Measurements from ENCODE around the gene CHST6. TPM values are rescaled to one million over a fixed set of nuclear protein-coding genes. Genes with fewer than 3 reads are reported as not detected.

The CHST6 gene
- total RNA-seq, 1 experiment from 2014 or later, result 1.3 TPM

DNA sequence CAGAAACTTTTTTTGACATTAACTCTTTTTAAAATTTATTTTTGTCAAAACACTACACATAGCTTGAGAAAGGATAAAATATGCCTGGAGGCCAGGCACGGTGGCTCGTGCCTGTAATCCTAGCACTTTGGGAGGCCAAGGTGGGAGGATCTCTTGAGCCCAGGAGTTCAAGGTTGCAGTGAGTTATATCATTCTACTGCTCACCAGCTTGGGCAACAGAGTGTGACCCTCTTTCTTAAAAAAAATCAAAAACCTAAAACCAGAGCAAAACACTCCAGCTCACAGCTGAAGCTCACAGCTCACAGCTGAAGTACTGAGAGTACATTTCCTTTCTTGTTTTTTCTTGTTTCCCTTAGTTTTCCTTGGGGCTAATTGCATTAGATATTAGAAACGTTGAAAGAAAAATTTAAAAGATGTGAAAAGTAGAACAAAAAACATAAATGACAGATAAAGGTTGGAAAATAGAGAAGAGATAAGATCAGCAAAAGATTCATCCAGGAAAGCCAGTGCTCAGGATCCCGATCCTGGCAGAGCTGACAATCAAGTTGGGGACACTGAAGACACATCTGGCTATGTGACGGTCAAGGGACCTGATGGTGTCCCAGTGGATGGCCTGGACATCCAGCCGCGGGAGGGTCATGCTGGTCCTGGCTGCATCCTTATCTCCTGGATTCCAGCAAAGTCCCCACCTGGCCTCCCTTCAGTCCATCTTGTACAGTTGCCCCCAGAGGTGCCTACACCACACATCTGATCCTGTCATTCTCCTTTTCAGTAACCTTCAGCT, 9.8 kb downstream of the CHST6 start:
- no peaks in the 10 kb centered on the region for H3K4me1 Mint-ChIP-seq (ENCODE audit: low read depth, unreplicated experiment)
- H3K9me3 ChIP-seq, result no peaks in the 10 kb centered on the region
- TF ChIP-seq CTCF (IDR thresholded peaks at IDR 0.05; ENCODE audit: insufficient read depth in 1 of 2, low read depth in 1 of 2, low read length in 1 of 2, severe bottlenecking in 1 of 2, unreplicated experiment in 1 of 2), result no peak
- no TSS peak for BruUV-seq (replicated peaks)
- intact Hi-C loops (cut with micrococcal nuclease; ENCODE audit: unreplicated experiment), result no loop called here
- H3K4me3 ChIP-seq (ENCODE audit: low read depth, low read length), result no peak overlapping the region
- H3K36me3 Mint-ChIP-seq (ENCODE audit: insufficient read depth, unreplicated experiment), result no peaks in the 10 kb centered on the region
- ChIA-PET POLR2A (no interaction called here), CTCF (no interaction called here)
- no peak for DNase-seq
- no peak overlapping the region for H3K27ac Mint-ChIP-seq (ENCODE audit: unreplicated experiment)
- no peaks in the 10 kb centered on the region for H3K9me3 Mint-ChIP-seq (ENCODE audit: unreplicated experiment)
- H3K4me3 Mint-ChIP-seq (ENCODE audit: unreplicated experiment), result no peak overlapping the region
- no peaks in the 10 kb centered on the region for H3K27me3 ChIP-seq (replicated peaks; ENCODE audit: control insufficient read depth, insufficient read depth, low read length)
- H3K36me3 ChIP-seq (ENCODE audit: control insufficient read depth, insufficient read depth, low read length), result no peaks in the 10 kb centered on the region
- H3K4me1 ChIP-seq, result peaks cover 7% of the 10 kb centered on the region; the same call in 1 of the 2 replicates
- no peaks in the 10 kb centered on the region for H3K27me3 Mint-ChIP-seq (ENCODE audit: insufficient read depth, unreplicated experiment)

DNA sequence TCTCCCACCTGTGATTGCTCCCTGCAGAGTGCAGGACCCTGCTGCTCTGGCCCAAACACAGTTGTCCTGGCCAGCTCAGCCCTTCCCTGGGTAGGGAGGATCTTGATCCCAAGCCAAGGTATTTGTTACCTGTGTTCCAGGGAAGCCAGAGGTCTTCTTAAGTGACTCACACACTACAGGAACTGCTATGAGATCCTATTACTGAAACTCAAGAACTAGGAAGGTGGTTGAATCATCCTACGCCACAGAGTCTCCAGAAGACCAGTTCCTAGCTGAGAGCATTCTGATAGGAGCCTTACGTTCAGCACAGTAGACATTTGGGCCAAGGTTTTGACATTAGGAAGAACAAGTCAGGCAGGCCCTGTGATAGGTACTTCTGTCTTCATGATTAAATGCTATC, 12.0 kb downstream of the CHST6 start:
- H3K4me3 ChIP-seq (ENCODE audit: low read depth, low read length), result no peak overlapping the region
- Mint-ChIP-seq H3K27me3 (ENCODE audit: insufficient read depth, unreplicated experiment) (no peaks in the 10 kb centered on the region), H3K9me3 (ENCODE audit: unreplicated experiment) (no peaks in the 10 kb centered on the region), H3K27ac (ENCODE audit: unreplicated experiment) (no peak overlapping the region), H3K36me3 (ENCODE audit: insufficient read depth, unreplicated experiment) (no peaks in the 10 kb centered on the region), H3K4me3 (ENCODE audit: unreplicated experiment) (no peak overlapping the region), H3K4me1 (ENCODE audit: low read depth, unreplicated experiment) (no peaks in the 10 kb centered on the region)
- peaks cover 7% of the 10 kb centered on the region; the same call in 1 of the 2 replicates for H3K4me1 ChIP-seq
- intact Hi-C loops (cut with micrococcal nuclease; ENCODE audit: unreplicated experiment), result no loop called here
- no peak for DNase-seq
- H3K27me3 ChIP-seq (replicated peaks; ENCODE audit: control insufficient read depth, insufficient read depth, low read length), result no peaks in the 10 kb centered on the region
- H3K36me3 ChIP-seq (ENCODE audit: control insufficient read depth, insufficient read depth, low read length), result no peaks in the 10 kb centered on the region
- no peak for TF ChIP-seq CTCF (IDR thresholded peaks at IDR 0.05; ENCODE audit: insufficient read depth in 1 of 2, low read depth in 1 of 2, low read length in 1 of 2, severe bottlenecking in 1 of 2, unreplicated experiment in 1 of 2)
- BruUV-seq (replicated peaks), result no TSS peak
- CTCF ChIA-PET, result no interaction called here
- POLR2A ChIA-PET, result no interaction called here
- no peaks in the 10 kb centered on the region for H3K9me3 ChIP-seq

DNA sequence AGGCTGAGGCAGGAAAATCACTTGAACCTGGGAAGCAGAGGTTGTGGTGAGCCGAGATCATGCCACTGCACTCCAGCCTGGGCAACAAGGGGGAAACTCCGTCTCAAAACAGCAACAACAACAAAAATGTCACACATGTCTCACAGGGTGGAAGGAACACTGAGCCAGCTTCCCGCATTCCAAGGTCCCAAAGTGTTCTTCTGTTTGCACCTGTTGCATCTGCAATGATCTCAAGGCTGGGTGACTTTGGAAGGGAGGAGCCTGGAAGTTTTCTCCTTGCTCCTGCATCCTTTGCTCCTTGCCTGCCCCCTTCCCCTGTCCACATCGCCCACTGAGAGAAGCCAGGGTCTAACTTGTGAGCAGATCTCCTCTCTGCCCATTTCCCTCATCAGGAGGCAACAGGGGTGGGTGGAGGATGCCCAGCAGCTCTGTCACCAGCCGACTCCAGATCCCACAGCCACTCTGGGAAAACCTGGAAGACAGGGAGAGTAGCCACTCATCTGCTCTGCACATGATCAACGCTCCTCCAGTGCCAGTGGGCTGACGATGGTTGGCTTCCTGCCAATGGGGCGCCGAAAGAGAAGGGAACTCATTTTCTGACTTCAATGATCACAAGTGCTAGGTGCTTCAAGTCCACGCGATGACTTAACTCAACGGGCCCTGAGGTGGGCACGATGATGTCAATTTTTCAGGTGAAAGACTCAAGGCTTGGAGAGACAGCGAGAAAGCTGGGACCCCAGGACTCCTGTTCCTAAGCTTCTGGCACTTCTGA, 12.6 kb downstream of the CHST6 start:
- intact Hi-C loops (cut with micrococcal nuclease; ENCODE audit: unreplicated experiment), result no loop called here
- POLR2A ChIA-PET, result no interaction called here
- DNase-seq, result no peak
- no peaks in the 10 kb centered on the region for H3K27me3 ChIP-seq (replicated peaks; ENCODE audit: control insufficient read depth, insufficient read depth, low read length)
- no peak overlapping the region for H3K4me3 Mint-ChIP-seq (ENCODE audit: unreplicated experiment)
- no peak overlapping the region for H3K4me3 ChIP-seq (ENCODE audit: low read depth, low read length)
- no TSS peak for BruUV-seq (replicated peaks)
- CTCF ChIA-PET, result no interaction called here
- H3K9me3 ChIP-seq, result no peaks in the 10 kb centered on the region
- no peak overlapping the region for H3K27ac Mint-ChIP-seq (ENCODE audit: unreplicated experiment)
- H3K27me3 Mint-ChIP-seq (ENCODE audit: insufficient read depth, unreplicated experiment), result no peaks in the 10 kb centered on the region
- peaks cover 7% of the 10 kb centered on the region; the same call in 1 of the 2 replicates for H3K4me1 ChIP-seq
- H3K9me3 Mint-ChIP-seq (ENCODE audit: unreplicated experiment), result no peaks in the 10 kb centered on the region
- H3K36me3 Mint-ChIP-seq (ENCODE audit: insufficient read depth, unreplicated experiment), result no peaks in the 10 kb centered on the region
- no peaks in the 10 kb centered on the region for H3K36me3 ChIP-seq (ENCODE audit: control insufficient read depth, insufficient read depth, low read length)
- no peak for TF ChIP-seq CTCF (IDR thresholded peaks at IDR 0.05; ENCODE audit: insufficient read depth in 1 of 2, low read depth in 1 of 2, low read length in 1 of 2, severe bottlenecking in 1 of 2, unreplicated experiment in 1 of 2)
- H3K4me1 Mint-ChIP-seq (ENCODE audit: low read depth, unreplicated experiment), result no peaks in the 10 kb centered on the region
